ENCODE results near the gene EXOC4.

DNA sequence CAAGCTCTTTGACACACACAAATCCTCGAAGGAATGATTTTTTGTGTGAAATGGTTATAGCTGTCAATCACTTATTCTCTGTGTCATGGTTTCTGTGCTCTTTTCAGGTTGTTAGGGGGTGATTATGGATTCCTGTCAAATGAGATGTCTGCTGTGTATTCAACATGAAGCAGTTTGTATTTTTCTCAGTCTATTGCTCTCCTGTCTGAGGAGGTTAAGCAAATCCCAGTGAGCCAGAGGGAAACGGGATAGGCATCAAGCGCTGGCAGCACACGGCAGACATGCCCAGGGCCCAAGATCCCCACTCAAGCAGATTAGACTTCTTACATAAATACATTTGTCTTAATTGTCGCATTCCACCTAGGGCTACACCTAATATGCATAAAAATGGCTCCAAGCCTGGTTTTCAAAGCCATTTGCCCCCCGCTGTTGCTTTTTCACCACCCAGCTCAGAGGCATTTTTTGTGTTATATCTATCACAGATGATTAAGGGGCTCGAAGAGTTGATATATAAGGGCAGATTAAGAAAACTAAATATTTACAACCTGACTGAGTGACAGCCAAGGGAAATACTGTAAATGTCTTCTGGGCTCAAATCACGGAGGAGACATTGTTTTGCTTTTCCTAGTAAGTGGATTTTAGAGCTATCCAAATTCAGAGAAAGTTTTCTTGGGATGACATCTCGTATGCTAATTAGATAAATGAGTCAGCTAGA is 681.5 kb downstream of the EXOC4 start:
- TF ChIP-seq, protein P1, sequence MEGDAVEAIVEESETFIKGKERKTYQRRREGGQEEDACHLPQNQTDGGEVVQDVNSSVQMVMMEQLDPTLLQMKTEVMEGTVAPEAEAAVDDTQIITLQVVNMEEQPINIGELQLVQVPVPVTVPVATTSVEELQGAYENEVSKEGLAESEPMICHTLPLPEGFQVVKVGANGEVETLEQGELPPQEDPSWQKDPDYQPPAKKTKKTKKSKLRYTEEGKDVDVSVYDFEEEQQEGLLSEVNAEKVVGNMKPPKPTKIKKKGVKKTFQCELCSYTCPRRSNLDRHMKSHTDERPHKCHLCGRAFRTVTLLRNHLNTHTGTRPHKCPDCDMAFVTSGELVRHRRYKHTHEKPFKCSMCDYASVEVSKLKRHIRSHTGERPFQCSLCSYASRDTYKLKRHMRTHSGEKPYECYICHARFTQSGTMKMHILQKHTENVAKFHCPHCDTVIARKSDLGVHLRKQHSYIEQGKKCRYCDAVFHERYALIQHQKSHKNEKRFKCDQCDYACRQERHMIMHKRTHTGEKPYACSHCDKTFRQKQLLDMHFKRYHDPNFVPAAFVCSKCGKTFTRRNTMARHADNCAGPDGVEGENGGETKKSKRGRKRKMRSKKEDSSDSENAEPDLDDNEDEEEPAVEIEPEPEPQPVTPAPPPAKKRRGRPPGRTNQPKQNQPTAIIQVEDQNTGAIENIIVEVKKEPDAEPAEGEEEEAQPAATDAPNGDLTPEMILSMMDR (IDR thresholded peaks at IDR 0.05; ENCODE audit: low read length): no peak
- no peak for TF ChIP-seq EZH2 (IDR thresholded peaks at IDR 0.05; ENCODE audit: borderline replicate concordance, low read length)

All from OCI-LY1 (cell line).